ENCODE results near the gene BARX2.
A peak's percentile ranks its signal among the peaks of the same experiment; 100 is the strongest.
"Not testable (repeated sequence)": the region's sequence is repeated elsewhere in the genome, so short reads cannot be mapped to it uniquely, and the experiment has no call there.

The BARX2 gene

GRCh38 chr11:129331217-129331616 is 44.4 kb upstream of the BARX2 start:
- no peaks in the 10 kb centered on the region for H3K4me1 ChIP-seq (ENCODE audit: insufficient read depth, low read length)
- H3K79me2 ChIP-seq (ENCODE audit: insufficient read depth, low read length) = no peaks in the 10 kb centered on the region
- TF ChIP-seq CTCF (IDR thresholded peaks at IDR 0.05; ENCODE audit: borderline replicate concordance, extremely low read depth, low read length, poor library complexity, severe bottlenecking) (no peak), EZH2 (IDR thresholded peaks at IDR 0.05; ENCODE audit: borderline replicate concordance, low read depth, low read length, severe bottlenecking) (no peak)
- H3K36me3 ChIP-seq (ENCODE audit: insufficient read depth, low read length) = no peaks in the 10 kb centered on the region
- no peak overlapping the region for H3K4me3 ChIP-seq (ENCODE audit: low read depth in 1 of 2, low read length in 2 of 2)
- no peaks in the 10 kb centered on the region for H3K9me3 ChIP-seq (ENCODE audit: insufficient read depth, low read length, severe bottlenecking)
- peaks cover 4% of the 10 kb centered on the region for H3K27me3 ChIP-seq (ENCODE audit: insufficient read depth, low read length, poor library complexity)
- DNase-seq (no peak), ATAC-seq (ENCODE audit: insufficient read depth, low read depth) (no peak)
- no peak overlapping the region for H3K4me2 ChIP-seq (ENCODE audit: insufficient read depth, low read length)
- H2AFZ ChIP-seq (ENCODE audit: low read depth, low read length) = no peak overlapping the region
- H4K20me1 ChIP-seq (ENCODE audit: insufficient read depth, low read length) = no peaks in the 10 kb centered on the region
- no peak overlapping the region for H3K27ac ChIP-seq (ENCODE audit: low read length)
- H3K9ac ChIP-seq (ENCODE audit: low read depth, low read length) = no peak overlapping the region

- peak; percentile 62 for DNase-seq
- no peaks in the 10 kb centered on the region for H3K79me2 ChIP-seq (ENCODE audit: insufficient read depth, low read length)
- no peaks in the 10 kb centered on the region for H3K9me3 ChIP-seq (ENCODE audit: insufficient read depth, low read length, severe bottlenecking)
- H2AFZ ChIP-seq (ENCODE audit: low read depth, low read length) = peak overlapping the region; percentile 62; the same call in 1 of the 2 replicates
- no peak overlapping the region for H3K4me3 ChIP-seq (ENCODE audit: low read depth in 1 of 2, low read length in 2 of 2)
- no peak overlapping the region for H3K27ac ChIP-seq (ENCODE audit: low read length)
- no peaks in the 10 kb centered on the region for H3K4me1 ChIP-seq (ENCODE audit: insufficient read depth, low read length)
- no peaks in the 10 kb centered on the region for H3K36me3 ChIP-seq (ENCODE audit: insufficient read depth, low read length)
- no peak overlapping the region for H3K9ac ChIP-seq (ENCODE audit: low read depth, low read length)
- peaks cover 4% of the 10 kb centered on the region for H3K27me3 ChIP-seq (ENCODE audit: insufficient read depth, low read length, poor library complexity)
- H3K4me2 ChIP-seq (ENCODE audit: insufficient read depth, low read length) = no peak overlapping the region
- TF ChIP-seq EZH2 (IDR thresholded peaks at IDR 0.05; ENCODE audit: borderline replicate concordance, low read depth, low read length, severe bottlenecking) (no peak), CTCF (IDR thresholded peaks at IDR 0.05; ENCODE audit: borderline replicate concordance, extremely low read depth, low read length, poor library complexity, severe bottlenecking) (peak; percentile 92)
- peak; percentile 86 for ATAC-seq (ENCODE audit: insufficient read depth, low read depth)
- H4K20me1 ChIP-seq (ENCODE audit: insufficient read depth, low read length) = no peaks in the 10 kb centered on the region
Observed at GRCh38 chr11:129331871-129332274, 43.8 kb upstream of the BARX2 start.

- ATAC-seq (ENCODE audit: insufficient read depth, low read depth) = peak; percentile 62; the same call in 2 of the 3 replicates
- H4K20me1 ChIP-seq (ENCODE audit: insufficient read depth, low read length) = no peaks in the 10 kb centered on the region
- TF ChIP-seq CTCF (IDR thresholded peaks at IDR 0.05; ENCODE audit: borderline replicate concordance, extremely low read depth, low read length, poor library complexity, severe bottlenecking) (peak; percentile 36), EZH2 (IDR thresholded peaks at IDR 0.05; ENCODE audit: borderline replicate concordance, low read depth, low read length, severe bottlenecking) (no peak)
Observed at GRCh38 chr11:129333873-129334272, 41.8 kb upstream of the BARX2 start.

GRCh38 chr11:129344301-129344940 is 31.2 kb upstream of the BARX2 start:
- not testable (repeated sequence) for H3K4me2 ChIP-seq (ENCODE audit: insufficient read depth, low read length); H3K4me1 ChIP-seq (ENCODE audit: insufficient read depth, low read length); H3K27ac ChIP-seq (ENCODE audit: low read length); H3K9ac ChIP-seq (ENCODE audit: low read depth, low read length); H4K20me1 ChIP-seq (ENCODE audit: insufficient read depth, low read length); H3K4me3 ChIP-seq (ENCODE audit: low read depth in 1 of 2, low read length in 2 of 2); H3K27me3 ChIP-seq (ENCODE audit: insufficient read depth, low read length, poor library complexity); H3K9me3 ChIP-seq (ENCODE audit: insufficient read depth, low read length, severe bottlenecking); H3K79me2 ChIP-seq (ENCODE audit: insufficient read depth, low read length); H3K36me3 ChIP-seq (ENCODE audit: insufficient read depth, low read length); ATAC-seq (ENCODE audit: insufficient read depth, low read depth); H2AFZ ChIP-seq (ENCODE audit: low read depth, low read length)
- peak; percentile 7 for DNase-seq

More at GRCh38 chr11:129333873-129334272, 41.8 kb upstream of the BARX2 start:
- H3K4me2 ChIP-seq (ENCODE audit: insufficient read depth, low read length) = no peak overlapping the region
- no peak overlapping the region for H2AFZ ChIP-seq (ENCODE audit: low read depth, low read length)
- no peaks in the 10 kb centered on the region for H3K36me3 ChIP-seq (ENCODE audit: insufficient read depth, low read length)
- no peak overlapping the region for H3K4me3 ChIP-seq (ENCODE audit: low read depth in 1 of 2, low read length in 2 of 2)
- H3K9ac ChIP-seq (ENCODE audit: low read depth, low read length) = no peak overlapping the region
- peak; percentile 13 for DNase-seq
- H3K27me3 ChIP-seq (ENCODE audit: insufficient read depth, low read length, poor library complexity) = no peaks in the 10 kb centered on the region
- H3K79me2 ChIP-seq (ENCODE audit: insufficient read depth, low read length) = no peaks in the 10 kb centered on the region
- no peaks in the 10 kb centered on the region for H3K9me3 ChIP-seq (ENCODE audit: insufficient read depth, low read length, severe bottlenecking)
- no peak overlapping the region for H3K27ac ChIP-seq (ENCODE audit: low read length)
- H3K4me1 ChIP-seq (ENCODE audit: insufficient read depth, low read length) = no peaks in the 10 kb centered on the region
